ENCODE data around the gene PARP8. TPM values are rescaled to one million over a fixed set of nuclear protein-coding genes. Genes with fewer than 3 reads are reported as not detected.

The PARP8 gene
- total and polyA plus RNA-seq, 9 of the 15 experiments (the other 6 are each of a cell fraction or from before 2014, with no cell fraction given) = 0.03 to 0.31 TPM; not detected in 7

DNA sequence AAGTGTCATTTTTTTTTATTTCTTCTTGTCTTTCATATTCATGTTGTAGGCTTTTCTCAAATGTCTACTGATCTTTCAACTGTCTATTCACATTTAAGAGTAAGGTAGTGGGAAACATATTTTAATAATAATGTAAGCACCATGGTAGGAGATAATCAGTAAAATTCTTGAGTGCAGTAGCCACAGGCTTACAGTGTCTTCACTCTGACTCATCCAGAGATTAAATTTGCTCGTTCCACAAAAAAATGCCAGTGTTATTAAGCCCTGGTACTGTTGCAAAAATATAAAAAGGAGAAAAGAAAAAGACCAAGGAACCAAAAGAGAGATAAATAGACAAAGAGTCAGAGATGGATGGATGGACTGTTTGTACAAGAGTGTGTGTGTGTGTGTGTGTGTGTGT, 43.0 kb downstream of the PARP8 start:
- H3K9ac ChIP-seq (ENCODE audit: insufficient read depth in 1 of 2, low read depth in 2 of 2, low read length in 2 of 2) = no peak overlapping the region
- 7% methylated on average over 1 of the region's 1 CpG for WGBS (ENCODE audit: insufficient coverage, low coverage, missing lambda C conversion rate)
- no peak overlapping the region for H3K27ac ChIP-seq (ENCODE audit: extremely low read depth, low read depth, low read length)
- H3K27me3 ChIP-seq (ENCODE audit: control insufficient read depth in 2 of 2, insufficient read depth in 2 of 2, low read length in 2 of 2) = no peaks in the 10 kb centered on the region
- in situ Hi-C loops (cut with MboI) = no loop called here
- BruUV-seq (replicated peaks) = no TSS peak
- FAIRE-seq (no peak), ATAC-seq (no peak), DNase-seq (ENCODE audit: extremely low read depth in 1 of 4, low spot score in 3 of 4) (no peak)
- no peak overlapping the region for H2AFZ ChIP-seq (ENCODE audit: low read depth, low read length)
- H3K9me1 ChIP-seq (ENCODE audit: control insufficient read depth, insufficient read depth, low read length) = no peaks in the 10 kb centered on the region
- H3K36me3 ChIP-seq (ENCODE audit: control insufficient read depth, insufficient read depth, low read length) = no peaks in the 10 kb centered on the region
- H3K79me2 ChIP-seq (ENCODE audit: control insufficient read depth, insufficient read depth, low read length) = no peaks in the 10 kb centered on the region
- TF ChIP-seq, protein P1, sequence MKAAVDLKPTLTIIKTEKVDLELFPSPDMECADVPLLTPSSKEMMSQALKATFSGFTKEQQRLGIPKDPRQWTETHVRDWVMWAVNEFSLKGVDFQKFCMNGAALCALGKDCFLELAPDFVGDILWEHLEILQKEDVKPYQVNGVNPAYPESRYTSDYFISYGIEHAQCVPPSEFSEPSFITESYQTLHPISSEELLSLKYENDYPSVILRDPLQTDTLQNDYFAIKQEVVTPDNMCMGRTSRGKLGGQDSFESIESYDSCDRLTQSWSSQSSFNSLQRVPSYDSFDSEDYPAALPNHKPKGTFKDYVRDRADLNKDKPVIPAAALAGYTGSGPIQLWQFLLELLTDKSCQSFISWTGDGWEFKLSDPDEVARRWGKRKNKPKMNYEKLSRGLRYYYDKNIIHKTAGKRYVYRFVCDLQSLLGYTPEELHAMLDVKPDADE (conservative IDR thresholded peaks at IDR 0.05; ENCODE audit: control insufficient read depth, low read depth, low read length) = no peak
- TF ChIP-seq SMARCA4 (IDR thresholded peaks at IDR 0.05) (no peak), RNF2 (IDR thresholded peaks at IDR 0.05) (no peak), GATAD2B (IDR thresholded peaks at IDR 0.05; ENCODE audit: borderline replicate concordance) (no peak), RBM17 (IDR thresholded peaks at IDR 0.05; ENCODE audit: borderline replicate concordance, low read depth, low read length) (no peak), ZNF174 (CRISPR knock-in tag; IDR thresholded peaks at IDR 0.05) (no peak)
- TF ChIP-seq, protein P2, sequence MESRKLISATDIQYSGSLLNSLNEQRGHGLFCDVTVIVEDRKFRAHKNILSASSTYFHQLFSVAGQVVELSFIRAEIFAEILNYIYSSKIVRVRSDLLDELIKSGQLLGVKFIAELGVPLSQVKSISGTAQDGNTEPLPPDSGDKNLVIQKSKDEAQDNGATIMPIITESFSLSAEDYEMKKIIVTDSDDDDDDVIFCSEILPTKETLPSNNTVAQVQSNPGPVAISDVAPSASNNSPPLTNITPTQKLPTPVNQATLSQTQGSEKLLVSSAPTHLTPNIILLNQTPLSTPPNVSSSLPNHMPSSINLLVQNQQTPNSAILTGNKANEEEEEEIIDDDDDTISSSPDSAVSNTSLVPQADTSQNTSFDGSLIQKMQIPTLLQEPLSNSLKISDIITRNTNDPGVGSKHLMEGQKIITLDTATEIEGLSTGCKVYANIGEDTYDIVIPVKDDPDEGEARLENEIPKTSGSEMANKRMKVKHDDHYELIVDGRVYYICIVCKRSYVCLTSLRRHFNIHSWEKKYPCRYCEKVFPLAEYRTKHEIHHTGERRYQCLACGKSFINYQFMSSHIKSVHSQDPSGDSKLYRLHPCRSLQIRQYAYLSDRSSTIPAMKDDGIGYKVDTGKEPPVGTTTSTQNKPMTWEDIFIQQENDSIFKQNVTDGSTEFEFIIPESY (CRISPR knock-in tag; IDR thresholded peaks at IDR 0.05) = no peak
- TF ChIP-seq, protein P3, sequence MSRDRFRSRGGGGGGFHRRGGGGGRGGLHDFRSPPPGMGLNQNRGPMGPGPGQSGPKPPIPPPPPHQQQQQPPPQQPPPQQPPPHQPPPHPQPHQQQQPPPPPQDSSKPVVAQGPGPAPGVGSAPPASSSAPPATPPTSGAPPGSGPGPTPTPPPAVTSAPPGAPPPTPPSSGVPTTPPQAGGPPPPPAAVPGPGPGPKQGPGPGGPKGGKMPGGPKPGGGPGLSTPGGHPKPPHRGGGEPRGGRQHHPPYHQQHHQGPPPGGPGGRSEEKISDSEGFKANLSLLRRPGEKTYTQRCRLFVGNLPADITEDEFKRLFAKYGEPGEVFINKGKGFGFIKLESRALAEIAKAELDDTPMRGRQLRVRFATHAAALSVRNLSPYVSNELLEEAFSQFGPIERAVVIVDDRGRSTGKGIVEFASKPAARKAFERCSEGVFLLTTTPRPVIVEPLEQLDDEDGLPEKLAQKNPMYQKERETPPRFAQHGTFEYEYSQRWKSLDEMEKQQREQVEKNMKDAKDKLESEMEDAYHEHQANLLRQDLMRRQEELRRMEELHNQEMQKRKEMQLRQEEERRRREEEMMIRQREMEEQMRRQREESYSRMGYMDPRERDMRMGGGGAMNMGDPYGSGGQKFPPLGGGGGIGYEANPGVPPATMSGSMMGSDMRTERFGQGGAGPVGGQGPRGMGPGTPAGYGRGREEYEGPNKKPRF (IDR thresholded peaks at IDR 0.05; ENCODE audit: low read depth, low read length) = no peak
- TF ChIP-seq, protein P4, sequence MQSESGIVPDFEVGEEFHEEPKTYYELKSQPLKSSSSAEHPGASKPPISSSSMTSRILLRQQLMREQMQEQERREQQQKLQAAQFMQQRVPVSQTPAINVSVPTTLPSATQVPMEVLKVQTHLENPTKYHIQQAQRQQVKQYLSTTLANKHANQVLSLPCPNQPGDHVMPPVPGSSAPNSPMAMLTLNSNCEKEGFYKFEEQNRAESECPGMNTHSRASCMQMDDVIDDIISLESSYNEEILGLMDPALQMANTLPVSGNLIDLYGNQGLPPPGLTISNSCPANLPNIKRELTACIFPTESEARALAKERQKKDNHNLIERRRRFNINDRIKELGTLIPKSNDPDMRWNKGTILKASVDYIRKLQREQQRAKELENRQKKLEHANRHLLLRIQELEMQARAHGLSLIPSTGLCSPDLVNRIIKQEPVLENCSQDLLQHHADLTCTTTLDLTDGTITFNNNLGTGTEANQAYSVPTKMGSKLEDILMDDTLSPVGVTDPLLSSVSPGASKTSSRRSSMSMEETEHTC (IDR thresholded peaks at IDR 0.05) = no peak
- H3K9me3 ChIP-seq (replicated peaks; ENCODE audit: control insufficient read depth, insufficient read depth, low read depth, low read length) = no peaks in the 10 kb centered on the region
- H4K20me1 ChIP-seq (replicated peaks; ENCODE audit: control insufficient read depth, insufficient read depth, low read length) = no peaks in the 10 kb centered on the region
- POLR2A ChIA-PET = no interaction called here
- intact Hi-C loops (cut with micrococcal nuclease) = no loop called here
- no peak overlapping the region for H3K4me3 ChIP-seq
- H3K4me2 ChIP-seq (ENCODE audit: insufficient read depth, low read length) = no peak overlapping the region
- CTCF ChIA-PET (ENCODE audit: low intra/inter-chr PET ratio) = no interaction called here
- H3K4me1 ChIP-seq (replicated peaks in 1 of 2; ENCODE audit: control insufficient read depth in 2 of 2, insufficient read depth in 2 of 2, low read length in 2 of 2) = no peaks in the 10 kb centered on the region
